GM12865 (cell line): ENCODE measurements around the gene HSD3B7.
"Not testable (repeated sequence)": the region's sequence is repeated elsewhere in the genome, so short reads cannot be mapped to it uniquely, and the experiment has no call there.

ENCODE experiments used
- DNase-seq: peaks from one replicate; pipeline ENCODE4 v3.0.0; 2010; ENCODE audit warnings: low read depth
- H3K4me3 ChIP-seq: 2 replicates; pipeline ENCODE4 v1.5.1; 2011; ENCODE audit warnings: mild to moderate bottlenecking, low read depth, low read length, control low read depth
- CTCF ChIP-seq: IDR thresholded peaks from 2 replicates; pipeline ENCODE4 v1.5.1; 2011; ENCODE audit warnings: low read length, control low read depth, low read depth, inconsistent platforms; ENCODE audit not compliant: insufficient read depth; ENCODE audit errors: missing control alignments

Gene HSD3B7

GRCh38 chr16:30984669-30985400, at the start of gene HSD3B7:
TSS of gene HSD3B7 (plus strand) at chr16:30985207. CDS start at chr16:30985659, 452 bp downstream.
- TF ChIP-seq CTCF, result peak; percentile 90
- no peak within 1 kb of the TSS for H3K4me3 ChIP-seq
- DNase-seq, result peak; percentile 79

- no peak for TF ChIP-seq CTCF
- DNase-seq, result no peak
- no peak overlapping the region for H3K4me3 ChIP-seq
These were observed 47.3 kb upstream of the HSD3B7 start for GRCh38 chr16:30937692-30938091.

- not testable (repeated sequence) for H3K4me3 ChIP-seq, DNase-seq
These were observed 45.4 kb upstream of the HSD3B7 start for GRCh38 chr16:30939571-30939970.

GRCh38 chr16:30941600-30942425, 43.2 kb upstream of the HSD3B7 start:
- no peak overlapping the region for H3K4me3 ChIP-seq
- TF ChIP-seq CTCF, result peak; percentile 98
- DNase-seq, result peak; percentile 88

- H3K4me3 ChIP-seq, result no peak overlapping the region
- DNase-seq, result no peak
- TF ChIP-seq CTCF, result no peak
These were observed 42.6 kb upstream of the HSD3B7 start for GRCh38 chr16:30942426-30942806.

GRCh38 chr16:30944352-30944751, 40.7 kb upstream of the HSD3B7 start:
- DNase-seq, result no peak
- TF ChIP-seq CTCF, result no peak
- H3K4me3 ChIP-seq, result no peak overlapping the region

GRCh38 chr16:30946671-30947540, 38.1 kb upstream of the HSD3B7 start:
- H3K4me3 ChIP-seq, result no peak overlapping the region
- no peak for TF ChIP-seq CTCF
- DNase-seq, result no peak
